ENCODE results near the gene PCDH9. TPM values are rescaled to one million over a fixed set of nuclear protein-coding genes. Genes with fewer than 3 reads are reported as not detected.

Gene PCDH9
- polyA plus RNA-seq, 1 of the 3 experiments (the other 2 are of a cell fraction) = 1.3 TPM

- no peaks in the 10 kb centered on the region for H3K9me3 ChIP-seq
- WGBS (ENCODE audit: low lambda C conversion rate) = 77% methylated on average over 3 of the region's 3 CpGs
- no peak overlapping the region for H2AFZ ChIP-seq (ENCODE audit: low read depth)
- DNase-seq = no peak
- no peaks in the 10 kb centered on the region for H3F3A ChIP-seq (replicated peaks; ENCODE audit: insufficient read depth)
- TF ChIP-seq NFIC (IDR thresholded peaks at IDR 0.05; ENCODE audit: borderline replicate concordance) = no peak
- no peak overlapping the region for H3K27ac ChIP-seq (ENCODE audit: low read depth in 2 of 2, low read length in 1 of 2)
- no peak overlapping the region for H3K4me2 ChIP-seq
- H3K36me3 ChIP-seq (replicated peaks in 1 of 2; ENCODE audit: control insufficient read depth in 1 of 2, insufficient read depth in 2 of 2, low read length in 1 of 2) = no peaks in the 10 kb centered on the region
- ChIA-PET CTCF (interaction anchor here (5.0 kb wide), 1 partner anchor 532 kb away, joined by 52 read pairs; no protein-coding TSS in a partner anchor), POLR2A (no interaction called here)
- no peaks in the 10 kb centered on the region for H3K27me3 ChIP-seq (ENCODE audit: insufficient read depth)
- H3K79me2 ChIP-seq (ENCODE audit: insufficient read depth) = no peaks in the 10 kb centered on the region
- H4K20me1 ChIP-seq (ENCODE audit: insufficient read depth) = no peaks in the 10 kb centered on the region
- no peaks in the 10 kb centered on the region for H3K9me2 ChIP-seq
- H3K4me3 ChIP-seq (ENCODE audit: low read depth in 2 of 2, low read length in 1 of 2) = no peak overlapping the region
- H3K9ac ChIP-seq = no peak overlapping the region
- no peaks in the 10 kb centered on the region; a peak in 1 of 4 replicates for H3K4me1 ChIP-seq (ENCODE audit: control insufficient read depth in 1 of 2, insufficient read depth in 2 of 2, low read depth in 1 of 2, low read length in 1 of 2)
Observed at GRCh38 chr13:66691149-66691548, 539.0 kb downstream of the PCDH9 start.

- ChIA-PET POLR2A (no interaction called here), CTCF (interaction anchor here (0.6 to 5.0 kb wide), 28 partner anchors 9 to 1036 kb away, joined by 3 to 52 read pairs (median 4); no protein-coding TSS in a partner anchor)
- no peak overlapping the region for H3K9ac ChIP-seq
- H3K4me2 ChIP-seq = no peak overlapping the region
- no peak overlapping the region for H3K4me3 ChIP-seq (ENCODE audit: low read depth in 2 of 2, low read length in 1 of 2)
- no peaks in the 10 kb centered on the region; a peak in 1 of 4 replicates for H3K4me1 ChIP-seq (ENCODE audit: control insufficient read depth in 1 of 2, insufficient read depth in 2 of 2, low read depth in 1 of 2, low read length in 1 of 2)
- H4K20me1 ChIP-seq (ENCODE audit: insufficient read depth) = no peaks in the 10 kb centered on the region
- H2AFZ ChIP-seq (ENCODE audit: low read depth) = no peak overlapping the region
- 18% methylated on average over 4 of the region's 4 CpGs for WGBS (ENCODE audit: low lambda C conversion rate)
- H3K36me3 ChIP-seq (replicated peaks in 1 of 2; ENCODE audit: control insufficient read depth in 1 of 2, insufficient read depth in 2 of 2, low read length in 1 of 2) = no peaks in the 10 kb centered on the region
- H3K9me3 ChIP-seq = no peaks in the 10 kb centered on the region
- no peaks in the 10 kb centered on the region for H3K79me2 ChIP-seq (ENCODE audit: insufficient read depth)
- H3K27ac ChIP-seq (ENCODE audit: low read depth in 2 of 2, low read length in 1 of 2) = no peak overlapping the region
- TF ChIP-seq SMC3 (IDR thresholded peaks at IDR 0.05; ENCODE audit: low read depth, low read length) = peak; percentile 74
- TF ChIP-seq CTCF (IDR thresholded peaks at IDR 0.05) = peak; percentile 32; the same call in 1 of the 2 replicates
- TF ChIP-seq GATA2 (CRISPR knock-in tag; IDR thresholded peaks at IDR 0.05) = peak; percentile 33; the same call in 1 of the 2 replicates
- TF ChIP-seq RAD21 (IDR thresholded peaks at IDR 0.05; ENCODE audit: low read length) = peak; percentile 83
- TF ChIP-seq MXI1 (IDR thresholded peaks at IDR 0.05; ENCODE audit: low read depth, low read length) = no peak
- TF ChIP-seq PBX3 (IDR thresholded peaks at IDR 0.05) = no peak
- TF ChIP-seq POLR2AphosphoS5 (IDR thresholded peaks at IDR 0.05; ENCODE audit: low read depth, low read length) = no peak
- peak; percentile 30 for DNase-seq
- H3K9me2 ChIP-seq = no peaks in the 10 kb centered on the region
- no peaks in the 10 kb centered on the region for H3F3A ChIP-seq (replicated peaks; ENCODE audit: insufficient read depth)
- no peaks in the 10 kb centered on the region for H3K27me3 ChIP-seq (ENCODE audit: insufficient read depth)
Observed at GRCh38 chr13:66689628-66690027, 540.5 kb downstream of the PCDH9 start.

All from SK-N-SH (cell line).